DOHH2 (cell line): ENCODE measurements around the gene EPHA4.

Experiments
- H3F3A ChIP-seq: fragments of 200-600 bp; sonication (generic), shearing (Covaris generic); 2 replicates; pipeline ENCODE4 v1.6.0; 2016; ENCODE audit warnings: antibody characterized with exemption, mild to moderate bottlenecking; ENCODE audit not compliant: control insufficient read depth, insufficient read depth
- H3K27ac ChIP-seq: fragments of 200-600 bp; sonication (generic); 2 replicates; pipeline ENCODE4 v1.5.1; 2014; ENCODE audit warnings: low read depth, mild to moderate bottlenecking, low read length, moderate library complexity
- H3K27me3 ChIP-seq: fragments of 200-600 bp; sonication (generic); 2 replicates; pipeline ENCODE4 v1.6.1; 2014; ENCODE audit warnings: mild to moderate bottlenecking, low read length, mixed read lengths; ENCODE audit not compliant: control insufficient read depth
- H3K36me3 ChIP-seq: fragments of 200-600 bp; sonication (generic); 2 replicates; pipeline ENCODE4 v1.6.1; 2014; ENCODE audit warnings: mild to moderate bottlenecking, low read length, moderate library complexity, mixed read lengths; ENCODE audit not compliant: control insufficient read depth
- H3K4me1 ChIP-seq: fragments of 200-600 bp; sonication (generic); 2 replicates; pipeline ENCODE4 v1.6.1; 2014; ENCODE audit warnings: mild to moderate bottlenecking, low read length, mixed read lengths; ENCODE audit not compliant: control insufficient read depth
- H3K4me2 ChIP-seq: fragments of 200-600 bp; sonication (generic); 2 replicates; pipeline ENCODE4 v1.6.0; 2014; ENCODE audit warnings: mild to moderate bottlenecking, low read length, moderate library complexity
- H3K4me3 ChIP-seq: fragments of 200-600 bp; sonication (generic); 2 replicates; pipeline ENCODE4 v1.5.1; 2014; ENCODE audit warnings: mild to moderate bottlenecking, low read length, mixed read lengths
- H3K79me2 ChIP-seq: fragments of 200-600 bp; sonication (generic); 2 replicates; pipeline ENCODE4 v1.6.1; 2014; ENCODE audit warnings: mild to moderate bottlenecking, low read length, mixed read lengths; ENCODE audit not compliant: control insufficient read depth
- H3K9me2 ChIP-seq: fragments of 200-600 bp; sonication (generic); replicated peaks from 2 replicates; pipeline ENCODE4 v1.6.1; 2014; ENCODE audit warnings: mild to moderate bottlenecking, low read length, mixed read lengths; ENCODE audit not compliant: control insufficient read depth
- H3K9me3 ChIP-seq: fragments of 200-600 bp; sonication (generic); 2 replicates; pipeline ENCODE4 v1.6.1; 2014; ENCODE audit warnings: antibody characterized with exemption, low read length, mixed read lengths; ENCODE audit not compliant: control insufficient read depth, insufficient read depth
- H4K20me1 ChIP-seq: fragments of 200-600 bp; sonication (generic); 2 replicates; pipeline ENCODE4 v1.6.0; 2014; ENCODE audit warnings: low read depth, mild to moderate bottlenecking, antibody characterized with exemption, low read length, moderate library complexity; ENCODE audit not compliant: control insufficient read depth, insufficient read depth
- EZH2phosphoT487 ChIP-seq: fragments of 200-600 bp; sonication (generic); IDR thresholded peaks from 2 replicates; pipeline ENCODE4 v1.6.1; 2017; ENCODE audit warnings: borderline replicate concordance, mild to moderate bottlenecking, antibody characterized with exemption, low read length, moderate library complexity, mixed read lengths
- TF ChIP-seq, protein P1 (sequence below): fragments of 200-600 bp; sonication (generic); IDR thresholded peaks from one replicate; pipeline ENCODE4 v1.5.1; 2014; ENCODE audit warnings: antibody characterized with exemption, mild to moderate bottlenecking, low read depth, low read length; ENCODE audit not compliant: poor library complexity, severe bottlenecking

The EPHA4 gene

DNA sequence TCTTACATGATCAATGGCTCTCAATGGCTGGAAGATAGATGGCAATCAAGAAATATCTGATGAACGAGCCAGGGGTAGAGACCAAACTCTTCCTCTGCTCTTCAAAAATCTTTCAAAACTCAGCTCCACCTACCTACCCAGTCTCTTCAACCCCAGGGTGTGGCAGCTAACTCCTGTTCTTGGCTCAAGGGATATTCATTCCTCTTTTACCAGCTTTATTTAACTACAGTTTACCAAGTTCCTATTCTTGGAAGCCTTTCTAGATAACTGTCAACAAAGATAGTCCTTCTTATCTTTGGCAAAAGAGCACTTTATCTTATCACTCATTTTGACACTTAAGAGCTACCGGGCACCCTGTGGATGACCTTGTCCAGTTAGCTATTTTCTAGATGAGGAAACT is 36.3 kb downstream of the EPHA4 start:
- Histone ChIP-seq H3K4me1 (no peaks in the 10 kb centered on the region), H3K27me3 (no peaks in the 10 kb centered on the region), H3K4me2 (no peak overlapping the region), H3F3A (no peaks in the 10 kb centered on the region), H3K79me2 (no peaks in the 10 kb centered on the region), H3K9me2 (no peaks in the 10 kb centered on the region), H3K36me3 (no peaks in the 10 kb centered on the region), H3K9me3 (no peaks in the 10 kb centered on the region), H3K27ac (no peak overlapping the region), H3K4me3 (no peak overlapping the region), H4K20me1 (no peaks in the 10 kb centered on the region)
- TF ChIP-seq EZH2phosphoT487, result no peak

DNA sequence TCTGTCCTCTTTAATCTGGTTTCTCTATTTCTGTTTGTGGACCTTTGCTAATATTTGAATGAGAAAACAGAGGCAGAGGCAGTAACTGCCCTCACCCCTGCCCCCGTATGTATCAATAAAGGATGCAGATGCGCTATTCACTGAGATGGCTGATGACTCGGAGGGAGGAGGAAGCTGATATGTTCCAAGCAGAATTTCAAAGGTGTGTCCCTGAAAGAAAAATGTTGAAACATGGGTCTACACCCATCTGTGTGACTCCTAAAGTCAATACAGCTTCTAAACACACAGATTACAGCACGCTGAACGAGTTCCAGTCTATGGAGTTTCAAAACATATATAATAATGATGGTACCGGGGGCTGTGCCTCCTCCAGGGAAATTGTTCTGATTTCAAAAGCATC is 38.8 kb downstream of the EPHA4 start:
- no peaks in the 10 kb centered on the region for H3K9me3 ChIP-seq
- no peaks in the 10 kb centered on the region for H3F3A ChIP-seq

DNA sequence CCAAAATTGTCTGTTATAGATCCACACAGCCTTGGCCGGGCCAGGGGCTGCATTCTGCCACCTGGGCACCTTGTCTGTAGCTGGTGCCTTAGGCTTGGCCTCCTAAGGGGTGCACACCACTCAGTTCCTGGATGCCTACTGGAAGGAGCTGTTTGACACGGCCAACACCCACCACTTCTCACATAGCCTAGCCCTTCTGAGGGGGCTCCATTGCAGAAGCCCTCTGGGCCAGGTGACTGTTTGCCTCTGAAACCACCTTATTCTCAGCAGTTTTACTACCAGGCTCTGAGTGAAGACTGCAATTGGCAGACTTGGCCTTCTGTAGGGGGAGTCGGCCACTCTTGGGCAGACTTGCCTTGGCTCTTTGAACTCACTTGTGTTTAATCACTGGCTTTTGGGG is 39.5 kb downstream of the EPHA4 start:
- no peaks in the 10 kb centered on the region for H3K4me1 ChIP-seq

More for the DNA sequence above, 38.8 kb downstream of the EPHA4 start:
- no peak overlapping the region for H3K4me3 ChIP-seq
- H3K4me2 ChIP-seq, result no peak overlapping the region
- H3K79me2 ChIP-seq, result no peaks in the 10 kb centered on the region
- no peaks in the 10 kb centered on the region for H3K9me2 ChIP-seq
- H3K27me3 ChIP-seq, result no peaks in the 10 kb centered on the region
- no peaks in the 10 kb centered on the region for H4K20me1 ChIP-seq
- H3K36me3 ChIP-seq, result no peaks in the 10 kb centered on the region
- no peaks in the 10 kb centered on the region for H3K4me1 ChIP-seq
- TF ChIP-seq EZH2phosphoT487, result no peak
- TF ChIP-seq, protein P1, sequence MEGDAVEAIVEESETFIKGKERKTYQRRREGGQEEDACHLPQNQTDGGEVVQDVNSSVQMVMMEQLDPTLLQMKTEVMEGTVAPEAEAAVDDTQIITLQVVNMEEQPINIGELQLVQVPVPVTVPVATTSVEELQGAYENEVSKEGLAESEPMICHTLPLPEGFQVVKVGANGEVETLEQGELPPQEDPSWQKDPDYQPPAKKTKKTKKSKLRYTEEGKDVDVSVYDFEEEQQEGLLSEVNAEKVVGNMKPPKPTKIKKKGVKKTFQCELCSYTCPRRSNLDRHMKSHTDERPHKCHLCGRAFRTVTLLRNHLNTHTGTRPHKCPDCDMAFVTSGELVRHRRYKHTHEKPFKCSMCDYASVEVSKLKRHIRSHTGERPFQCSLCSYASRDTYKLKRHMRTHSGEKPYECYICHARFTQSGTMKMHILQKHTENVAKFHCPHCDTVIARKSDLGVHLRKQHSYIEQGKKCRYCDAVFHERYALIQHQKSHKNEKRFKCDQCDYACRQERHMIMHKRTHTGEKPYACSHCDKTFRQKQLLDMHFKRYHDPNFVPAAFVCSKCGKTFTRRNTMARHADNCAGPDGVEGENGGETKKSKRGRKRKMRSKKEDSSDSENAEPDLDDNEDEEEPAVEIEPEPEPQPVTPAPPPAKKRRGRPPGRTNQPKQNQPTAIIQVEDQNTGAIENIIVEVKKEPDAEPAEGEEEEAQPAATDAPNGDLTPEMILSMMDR, result no peak
- no peak overlapping the region for H3K27ac ChIP-seq

DNA sequence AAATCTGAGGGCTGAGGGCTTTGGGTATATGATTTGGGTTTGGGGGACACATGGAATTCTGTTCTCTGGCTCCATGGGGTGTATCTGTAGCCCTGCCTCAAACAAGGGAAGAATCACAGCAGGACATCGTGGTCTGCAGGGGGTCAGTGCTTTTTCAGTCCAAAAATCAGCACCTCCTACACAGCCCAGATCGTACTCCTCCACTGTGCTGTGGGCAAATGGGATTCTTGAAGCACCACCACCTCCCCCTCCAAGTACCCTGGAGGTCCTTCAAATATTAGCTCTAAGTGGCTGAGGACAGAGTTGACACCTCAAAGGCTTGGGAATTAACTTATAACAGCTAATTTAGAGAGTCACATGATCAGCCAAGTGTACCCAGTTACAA is 41.5 kb downstream of the EPHA4 start:
- H3K4me2 ChIP-seq, result no peak overlapping the region

More for the DNA sequence above, 39.5 kb downstream of the EPHA4 start:
- no peak overlapping the region for H3K4me2 ChIP-seq
- H3K4me3 ChIP-seq, result no peak overlapping the region
- H3K9me2 ChIP-seq, result no peaks in the 10 kb centered on the region
- TF ChIP-seq, protein P1, result no peak
- TF ChIP-seq EZH2phosphoT487, result no peak
- no peaks in the 10 kb centered on the region for H3K9me3 ChIP-seq
- no peaks in the 10 kb centered on the region for H3K27me3 ChIP-seq
- H3K27ac ChIP-seq, result no peak overlapping the region
- no peaks in the 10 kb centered on the region for H3K79me2 ChIP-seq
- H4K20me1 ChIP-seq, result no peaks in the 10 kb centered on the region
- H3F3A ChIP-seq, result no peaks in the 10 kb centered on the region
- H3K36me3 ChIP-seq, result no peaks in the 10 kb centered on the region

More for the DNA sequence above, 41.5 kb downstream of the EPHA4 start:
- Histone ChIP-seq H3K79me2 (no peaks in the 10 kb centered on the region), H3F3A (no peaks in the 10 kb centered on the region), H3K27ac (no peak overlapping the region), H3K36me3 (no peaks in the 10 kb centered on the region), H3K9me3 (no peaks in the 10 kb centered on the region), H4K20me1 (no peaks in the 10 kb centered on the region), H3K4me3 (no peak overlapping the region), H3K9me2 (no peaks in the 10 kb centered on the region), H3K4me1 (no peaks in the 10 kb centered on the region), H3K27me3 (no peaks in the 10 kb centered on the region)
- TF ChIP-seq, protein P1, result no peak
- no peak for TF ChIP-seq EZH2phosphoT487
